ENCODE results near the gene OSER1.
"Not testable (repeated sequence)": the region's sequence is repeated elsewhere in the genome, so short reads cannot be mapped to it uniquely, and the experiment has no call there.

Gene OSER1

GRCh38 chr20:44199877-44200276 is 10.7 kb downstream of the OSER1 start:
- no peak for DNase-seq

- DNase-seq, result no peak
These were observed 11.7 kb downstream of the OSER1 start for GRCh38 chr20:44198872-44199271.

GRCh38 chr20:44196271-44196670 is 14.3 kb downstream of the OSER1 start:
- no peak for DNase-seq

GRCh38 chr20:44195605-44196004 is 15.0 kb downstream of the OSER1 start:
- DNase-seq, result no peak

DNA sequence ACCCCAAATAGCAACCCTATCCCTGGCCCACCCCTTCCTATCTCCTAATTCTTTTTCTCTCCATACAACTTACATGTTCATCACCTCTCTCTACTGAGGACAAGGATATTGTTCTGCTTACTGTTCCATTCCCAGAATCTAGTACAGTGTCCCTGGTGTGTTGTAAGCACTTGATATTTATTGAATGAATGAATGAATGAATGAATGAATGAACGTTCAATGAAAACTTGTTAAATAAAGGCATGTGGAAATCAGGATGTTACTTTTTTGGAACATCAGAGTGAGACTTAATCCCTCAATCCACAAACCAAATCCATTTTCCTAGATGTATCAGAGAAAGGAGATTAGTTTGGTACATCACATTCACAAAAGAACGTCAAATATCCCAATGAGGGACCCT is 16.8 kb downstream of the OSER1 start:
- no peak for DNase-seq

DNA sequence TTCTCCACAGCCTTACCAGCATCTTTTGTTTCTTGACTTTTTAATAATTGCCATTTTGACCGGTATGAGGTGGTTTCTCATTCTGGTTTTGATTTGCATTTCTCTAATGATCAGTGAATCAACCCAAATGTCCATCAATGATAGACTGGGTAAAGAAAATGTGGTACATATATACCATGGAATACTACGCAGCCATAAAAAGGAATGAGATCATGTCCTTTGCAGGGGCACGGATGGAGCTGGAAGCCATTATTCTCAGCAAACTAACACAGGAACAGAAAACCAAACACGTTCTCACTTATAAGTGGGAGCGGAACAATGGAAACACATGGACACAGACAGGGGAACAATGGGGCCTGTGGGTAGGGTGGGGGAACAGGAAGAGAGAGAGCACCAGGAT is 18.9 kb downstream of the OSER1 start:
- not testable (repeated sequence) for DNase-seq

GRCh38 chr20:44190197-44190852 is 20.2 kb downstream of the OSER1 start:
- peak; percentile 28 for DNase-seq

GRCh38 chr20:44188752-44189151 is 21.8 kb downstream of the OSER1 start:
- no peak for DNase-seq

DNA sequence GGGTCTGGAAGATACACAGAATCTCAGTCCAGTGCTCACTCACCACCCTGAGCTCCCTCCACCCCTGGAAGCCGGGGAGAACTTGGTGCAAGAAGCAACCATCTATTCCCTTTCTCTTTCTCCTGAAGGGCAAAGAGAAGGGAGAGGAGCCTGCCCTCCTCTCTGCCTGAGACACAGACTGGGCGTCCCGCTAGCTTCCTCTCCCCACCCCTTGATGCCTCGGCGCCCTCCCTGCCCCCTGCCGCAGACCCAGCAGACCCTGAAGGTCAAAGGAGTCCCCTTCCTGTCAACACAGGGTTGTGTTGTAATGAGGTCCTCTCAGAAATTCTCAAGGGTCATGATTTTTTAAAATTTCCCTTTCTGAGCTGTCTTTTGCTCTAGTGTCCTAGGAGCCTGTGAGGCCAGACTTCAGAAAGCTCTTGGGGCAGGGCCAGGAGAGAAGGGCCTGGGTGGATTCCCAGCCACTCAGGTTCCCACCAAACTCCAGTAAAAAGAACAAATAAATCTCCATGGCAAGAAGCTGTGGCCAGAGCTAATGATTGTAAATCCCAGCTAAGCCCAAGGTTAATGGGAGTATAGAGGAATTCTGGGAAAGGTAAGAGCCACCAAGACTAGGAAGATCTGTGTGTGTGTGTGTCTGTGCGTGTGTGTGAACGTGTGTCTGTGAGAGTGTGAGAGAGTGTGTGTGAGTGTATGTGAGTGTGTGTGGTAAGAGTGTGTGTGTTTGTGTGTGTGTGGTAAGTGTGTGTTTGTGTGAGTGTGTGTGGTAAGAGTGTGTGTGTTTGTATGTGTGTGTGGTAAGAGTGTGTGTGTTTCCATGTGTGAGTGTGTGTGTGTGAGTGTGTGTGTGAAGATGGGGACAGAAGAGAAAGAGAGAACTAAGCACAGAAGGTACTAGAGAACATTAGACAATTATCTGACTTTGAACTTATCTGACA is 22.5 kb downstream of the OSER1 start:
- DNase-seq, result no peak

DNA sequence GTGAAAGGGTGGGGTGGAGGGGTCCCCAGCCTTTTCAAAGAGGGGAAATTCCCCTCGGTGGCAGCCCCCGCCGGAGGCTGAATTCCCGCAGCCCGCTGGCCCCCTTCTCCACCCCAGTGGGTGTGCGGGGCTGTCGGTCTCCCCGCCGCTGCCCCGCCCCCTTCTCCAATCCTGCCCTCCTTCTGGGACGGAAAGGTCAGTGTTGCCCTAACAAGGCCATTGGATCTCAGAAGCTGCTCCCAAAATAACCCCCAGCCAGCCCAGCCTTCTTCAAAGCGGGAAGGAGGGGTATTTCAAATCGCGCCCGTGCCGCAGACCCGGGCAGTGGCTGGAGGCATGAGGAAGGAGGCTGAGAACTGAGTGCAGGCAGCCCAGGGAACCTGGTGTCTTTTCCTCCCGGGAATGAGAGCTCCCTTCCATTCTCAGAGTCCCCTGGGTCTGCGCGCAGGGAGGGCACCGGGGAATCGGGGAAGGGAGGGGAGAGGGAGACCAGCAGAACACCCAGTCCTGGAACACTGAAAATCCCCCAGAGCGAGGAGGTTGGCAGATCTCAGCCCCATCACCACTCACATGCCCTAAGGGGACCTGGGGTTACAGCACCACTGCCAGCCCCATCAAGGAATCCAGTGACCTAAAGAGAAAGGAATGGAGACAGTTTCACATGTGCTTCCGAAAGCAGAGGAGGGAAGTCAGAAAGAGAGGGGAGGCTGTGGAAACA is 23.4 kb downstream of the OSER1 start, which contains the start of gene JPH2:
TSS of gene JPH2 (minus strand) at position 135 of the 718 bp plus-strand sequence. CDS start 483 bp downstream, outside the sequence.
- no peak for DNase-seq

- no peak for DNase-seq
These were observed 23.9 kb downstream of the OSER1 start for GRCh38 chr20:44186674-44187053.

DNA sequence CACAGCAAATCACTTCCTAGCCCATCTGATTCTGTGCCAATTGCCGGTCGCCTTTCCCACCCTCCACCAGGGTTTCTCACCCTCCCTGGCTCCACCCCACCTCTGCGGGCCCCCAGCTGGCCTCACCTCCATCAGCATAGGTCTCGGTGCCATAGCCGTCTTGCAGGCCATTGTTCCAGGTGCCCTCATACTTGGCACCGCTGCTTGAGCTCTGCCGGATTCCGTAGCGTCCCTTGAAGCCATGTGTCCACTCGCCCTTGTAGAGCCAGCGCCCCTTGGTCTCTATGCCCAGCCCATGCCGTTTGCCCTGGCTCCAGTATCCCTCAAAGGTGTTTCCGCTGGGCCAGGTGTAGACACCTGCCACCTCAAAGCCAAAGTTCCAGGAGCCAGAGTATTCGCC is 24.4 kb downstream of the OSER1 start:
- DNase-seq, result no peak

DNA sequence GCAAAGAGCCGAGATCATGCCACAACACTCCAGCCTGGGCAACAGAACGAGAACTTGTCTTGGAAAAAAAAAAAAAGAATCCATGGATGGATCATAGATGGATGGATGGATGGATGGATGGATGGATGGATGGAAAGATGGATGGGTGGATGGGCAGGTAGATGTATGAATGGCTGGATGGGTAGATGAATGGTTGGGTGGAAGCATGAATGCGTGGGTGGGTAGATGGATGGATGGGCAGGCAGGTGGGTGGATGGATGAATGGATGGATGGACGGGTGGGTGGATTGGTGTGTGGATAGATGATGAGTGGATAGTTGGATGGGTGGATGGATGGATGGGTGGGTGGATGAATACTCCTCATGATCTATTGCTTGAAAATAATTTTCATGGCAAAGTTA is 25.0 kb downstream of the OSER1 start:
- no peak for DNase-seq

DNA sequence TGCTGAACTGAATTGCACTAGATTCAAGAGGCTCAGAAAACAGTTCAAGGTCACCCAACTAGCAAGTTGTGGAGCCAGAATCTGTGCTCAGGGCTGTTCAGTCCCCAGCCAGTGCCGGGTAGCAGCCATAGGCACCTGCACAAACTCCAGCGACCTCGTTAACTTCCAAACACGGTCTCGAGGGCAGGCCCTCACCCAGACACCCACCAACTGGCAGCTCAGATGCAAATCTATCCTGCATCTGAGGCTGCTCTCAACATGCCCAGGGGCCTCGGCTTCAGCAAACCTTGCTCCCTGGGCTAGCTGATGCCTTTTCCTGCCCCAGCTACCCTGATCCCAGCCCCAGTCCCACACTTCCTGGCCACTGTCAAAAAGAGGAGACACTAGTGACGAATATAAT is 27.3 kb downstream of the OSER1 start:
- no peak for DNase-seq

- DNase-seq, result no peak
These were observed 27.7 kb downstream of the OSER1 start for GRCh38 chr20:44182863-44183262.

GRCh38 chr20:44182135-44182765 is 28.3 kb downstream of the OSER1 start:
- DNase-seq, result no peak

- peak; percentile 13 for DNase-seq
These were observed 29.0 kb downstream of the OSER1 start for GRCh38 chr20:44181611-44182010.

- no peak for DNase-seq
These were observed 29.8 kb downstream of the OSER1 start for GRCh38 chr20:44180814-44181213.

DNA sequence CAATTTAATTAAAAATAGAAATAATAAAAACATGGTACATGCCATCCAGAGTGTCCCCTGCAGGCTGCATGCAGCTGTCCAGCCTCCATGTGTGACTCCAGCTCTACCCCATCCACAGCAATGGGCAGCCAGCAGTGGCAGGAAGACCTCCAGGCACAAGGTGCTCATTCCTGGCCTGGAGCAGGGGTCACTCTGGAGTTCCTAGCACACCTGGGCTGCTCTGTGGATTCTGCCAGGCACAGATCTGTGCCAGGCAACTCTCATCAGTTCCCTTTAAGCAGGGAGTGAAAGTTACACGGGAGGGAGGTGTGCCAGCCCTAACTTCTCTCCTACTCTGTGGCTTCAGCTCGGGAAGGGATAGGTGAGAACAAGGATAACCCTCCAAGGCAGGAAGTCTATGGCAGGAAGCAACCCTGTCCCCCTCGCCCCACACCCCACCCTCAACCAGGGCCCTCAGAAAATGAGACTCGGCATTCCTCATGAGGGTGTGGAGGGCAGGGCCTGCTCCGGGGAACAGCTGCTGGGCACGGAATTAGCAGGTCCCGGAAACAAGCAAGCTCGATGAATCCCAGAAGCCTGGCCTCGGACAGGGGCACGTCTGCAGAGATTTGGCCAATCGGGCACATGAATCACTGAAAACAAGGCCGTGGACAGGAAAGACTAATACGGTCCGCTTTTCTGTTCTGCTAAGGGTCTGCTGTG is 33.6 kb downstream of the OSER1 start:
- no peak for DNase-seq

GRCh38 chr20:44174996-44175765 is 35.4 kb downstream of the OSER1 start:
- DNase-seq, result no peak

- no peak for DNase-seq
These were observed 36.7 kb downstream of the OSER1 start for GRCh38 chr20:44173846-44174245.

- DNase-seq, result no peak
These were observed 37.5 kb downstream of the OSER1 start for GRCh38 chr20:44173116-44173515.

Measured in NCI-H1092 treated with DMSO at 0.1 percent for 48 hours (cell line).